Caco-2 (cell line): ENCODE measurements around the gene B4GALNT4. TPM values are rescaled to one million over a fixed set of nuclear protein-coding genes. Genes with fewer than 3 reads are reported as not detected.

Source experiments
- BruUV-seq: library from RNA; stranded (reverse); fragments of 400-500 nt; replicated peaks from 2 replicates; lab custom pipeline; 2021; lab: Mats Ljungman, UMichigan
- CTCF ChIA-PET: fragments of 300-600 bp; sonication (Branson Sonifier 250); formaldehyde crosslinking; loops from one replicate; lab custom pipeline; 2022; ENCODE audit warnings: antibody characterized with exemption; lab: Charles Lee
- POLR2A ChIA-PET: fragments of 300-600 bp; sonication (Branson Sonifier 250); formaldehyde crosslinking; loops from one replicate; lab custom pipeline; 2022; ENCODE audit warnings: antibody characterized with exemption; lab: Charles Lee
- DNase-seq, 2 experiments: peaks; one replicate each; pipeline versions ENCODE4 v3.0.0 to v3.0.0-alpha.2; 2020 to 2022
- H3K27me3 ChIP-seq: replicated peaks from 2 replicates; pipeline ENCODE4 v1.6.0; 2011; ENCODE audit warnings: low read length; ENCODE audit not compliant: control insufficient read depth, insufficient read depth
- H3K36me3 ChIP-seq: 2 replicates; pipeline ENCODE4 v1.5.1; 2011; ENCODE audit warnings: low read length; ENCODE audit not compliant: control insufficient read depth, insufficient read depth
- H3K4me1 ChIP-seq: fragments of 250-450 bp; sonication (Bioruptor Pico); 2 replicates; pipeline ENCODE4 v1.5.1; 2020; ENCODE audit warnings: mild to moderate bottlenecking
- H3K4me3 ChIP-seq: 2 replicates; pipeline ENCODE4 v1.5.1; 2011; ENCODE audit warnings: low read depth, mild to moderate bottlenecking, control low read depth, low read length
- H3K9me3 ChIP-seq: fragments of 250-450 bp; sonication (Bioruptor Pico); 2 replicates; pipeline ENCODE4 v1.5.1; 2020; ENCODE audit warnings: mild to moderate bottlenecking, moderate library complexity
- H3K27ac Mint-ChIP-seq: one replicate; pipeline ENCODE4 v1.8.0; 2022; ENCODE audit warnings: mixed read lengths; ENCODE audit not compliant: unreplicated experiment
- H3K27me3 Mint-ChIP-seq: one replicate; pipeline ENCODE4 v1.8.0; 2022; ENCODE audit warnings: mixed read lengths; ENCODE audit not compliant: insufficient read depth, unreplicated experiment
- H3K36me3 Mint-ChIP-seq: one replicate; pipeline ENCODE4 v1.8.0; 2022; ENCODE audit warnings: mild to moderate bottlenecking, mixed read lengths; ENCODE audit not compliant: insufficient read depth, unreplicated experiment
- H3K4me1 Mint-ChIP-seq: one replicate; pipeline ENCODE4 v1.8.0; 2022; ENCODE audit warnings: low read depth, mixed read lengths; ENCODE audit not compliant: unreplicated experiment
- H3K4me3 Mint-ChIP-seq: one replicate; pipeline ENCODE4 v1.8.0; 2022; ENCODE audit warnings: mild to moderate bottlenecking, moderate library complexity, mixed read lengths; ENCODE audit not compliant: unreplicated experiment
- H3K9me3 Mint-ChIP-seq: one replicate; pipeline ENCODE4 v1.8.0; 2022; ENCODE audit warnings: mixed read lengths; ENCODE audit not compliant: unreplicated experiment
- intact Hi-C: fragments of 100-400 bp; cut with micrococcal nuclease; formaldehyde crosslinking; loops from one replicate; pipeline ENCODE4 v1.10.0; 2022; ENCODE audit not compliant: unreplicated experiment
- total RNA-seq: library from RNA; stranded (reverse); gene quantifications from 2 replicates; pipeline ENCODE4 v1.2.3, GENCODE V29; 2022
- TF ChIP-seq, protein P1 (sequence below), 2 experiments: fragments of 200-600 bp in 1 of 2; IDR thresholded peaks; 1 replicate in 1 of 2; 2 replicates in 1 of 2; pipeline versions ENCODE4 v1.5.1 to v1.8.0; 2011 to 2022; ENCODE audit warnings: antibody characterized with exemption in 1 of 2, control low read depth in 1 of 2, inconsistent platforms in 1 of 2, low read depth in 1 of 2, low read length in 1 of 2, mild to moderate bottlenecking in 1 of 2, moderate library complexity in 1 of 2; ENCODE audit not compliant: insufficient read depth in 1 of 2, severe bottlenecking in 1 of 2, unreplicated experiment in 1 of 2

The B4GALNT4 gene
- total RNA-seq, 1 experiment from 2014 or later, result 35.6 TPM

- DNase-seq, result no peak
- TF ChIP-seq, protein P1, sequence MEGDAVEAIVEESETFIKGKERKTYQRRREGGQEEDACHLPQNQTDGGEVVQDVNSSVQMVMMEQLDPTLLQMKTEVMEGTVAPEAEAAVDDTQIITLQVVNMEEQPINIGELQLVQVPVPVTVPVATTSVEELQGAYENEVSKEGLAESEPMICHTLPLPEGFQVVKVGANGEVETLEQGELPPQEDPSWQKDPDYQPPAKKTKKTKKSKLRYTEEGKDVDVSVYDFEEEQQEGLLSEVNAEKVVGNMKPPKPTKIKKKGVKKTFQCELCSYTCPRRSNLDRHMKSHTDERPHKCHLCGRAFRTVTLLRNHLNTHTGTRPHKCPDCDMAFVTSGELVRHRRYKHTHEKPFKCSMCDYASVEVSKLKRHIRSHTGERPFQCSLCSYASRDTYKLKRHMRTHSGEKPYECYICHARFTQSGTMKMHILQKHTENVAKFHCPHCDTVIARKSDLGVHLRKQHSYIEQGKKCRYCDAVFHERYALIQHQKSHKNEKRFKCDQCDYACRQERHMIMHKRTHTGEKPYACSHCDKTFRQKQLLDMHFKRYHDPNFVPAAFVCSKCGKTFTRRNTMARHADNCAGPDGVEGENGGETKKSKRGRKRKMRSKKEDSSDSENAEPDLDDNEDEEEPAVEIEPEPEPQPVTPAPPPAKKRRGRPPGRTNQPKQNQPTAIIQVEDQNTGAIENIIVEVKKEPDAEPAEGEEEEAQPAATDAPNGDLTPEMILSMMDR (IDR thresholded peaks at IDR 0.05; ENCODE audit: insufficient read depth in 1 of 2, low read depth in 1 of 2, low read length in 1 of 2, severe bottlenecking in 1 of 2, unreplicated experiment in 1 of 2), result no peak
- H3K27me3 ChIP-seq, result no peaks in the 10 kb centered on the region
- intact Hi-C loops, result no loop called here
- no peaks in the 10 kb centered on the region for H3K9me3 ChIP-seq
- ChIA-PET CTCF (no interaction called here), POLR2A (no interaction called here)
- H3K4me3 ChIP-seq, result no peak overlapping the region
- H3K4me1 ChIP-seq, result peaks cover 6% of the 10 kb centered on the region; the same call in 1 of the 2 replicates
- peaks cover 22% of the 10 kb centered on the region for H3K36me3 Mint-ChIP-seq
- no peak overlapping the region for H3K4me3 Mint-ChIP-seq
- no peaks in the 10 kb centered on the region for H3K9me3 Mint-ChIP-seq
- H3K4me1 Mint-ChIP-seq, result no peaks in the 10 kb centered on the region
- no peak overlapping the region for H3K27ac Mint-ChIP-seq
- no peaks in the 10 kb centered on the region for H3K27me3 Mint-ChIP-seq
- no peaks in the 10 kb centered on the region for H3K36me3 ChIP-seq
- no TSS peak for BruUV-seq
Measured at GRCh38 chr11:380491-380890, 11.2 kb downstream of the B4GALNT4 start.

- no peak overlapping the region for H3K4me3 Mint-ChIP-seq
- peaks cover 22% of the 10 kb centered on the region for H3K36me3 Mint-ChIP-seq
- TF ChIP-seq, protein P1 (IDR thresholded peaks at IDR 0.05; ENCODE audit: insufficient read depth in 1 of 2, low read depth in 1 of 2, low read length in 1 of 2, severe bottlenecking in 1 of 2, unreplicated experiment in 1 of 2), result no peak
- no peak for DNase-seq
- H3K27ac Mint-ChIP-seq, result no peak overlapping the region
- H3K27me3 ChIP-seq, result no peaks in the 10 kb centered on the region
- peaks cover 4% of the 10 kb centered on the region for H3K9me3 ChIP-seq
- intact Hi-C loops, result no loop called here
- no peaks in the 10 kb centered on the region for H3K27me3 Mint-ChIP-seq
- peaks cover 6% of the 10 kb centered on the region; the same call in 1 of the 2 replicates for H3K4me1 ChIP-seq
- BruUV-seq, result no TSS peak
- no peaks in the 10 kb centered on the region for H3K4me1 Mint-ChIP-seq
- no peak overlapping the region for H3K4me3 ChIP-seq
- H3K9me3 Mint-ChIP-seq, result no peaks in the 10 kb centered on the region
- ChIA-PET POLR2A (no interaction called here), CTCF (no interaction called here)
- no peaks in the 10 kb centered on the region for H3K36me3 ChIP-seq
Measured at GRCh38 chr11:380996-381395, 11.7 kb downstream of the B4GALNT4 start.

DNA sequence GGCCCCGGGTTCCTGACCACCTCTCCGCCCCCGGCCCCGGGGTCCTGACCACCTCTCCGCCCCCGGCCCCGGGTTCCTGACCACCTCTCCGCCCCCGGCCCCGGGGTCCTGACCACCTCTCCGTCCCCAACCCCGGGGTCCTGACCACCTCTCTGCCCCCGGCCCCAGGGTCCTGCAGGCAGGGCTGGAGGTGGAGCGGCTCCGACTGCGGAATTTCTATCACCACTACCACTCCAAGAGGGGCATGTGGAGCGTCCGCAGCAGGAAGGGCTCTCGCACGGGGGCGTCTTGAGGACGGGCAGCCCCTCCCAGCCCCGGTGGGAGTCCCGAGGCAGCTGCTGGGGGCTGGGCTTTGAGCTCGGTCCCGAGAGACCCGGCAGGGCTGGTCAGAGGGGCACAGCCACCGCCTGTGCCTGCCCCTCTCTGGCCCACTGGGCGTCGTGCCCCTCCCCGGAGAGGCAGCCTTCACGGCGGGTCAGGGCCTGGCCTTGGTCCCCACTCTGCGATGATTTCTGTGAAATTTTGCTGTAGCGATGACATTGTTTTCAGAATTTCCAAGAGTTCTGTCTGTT lies 12.3 kb downstream of the B4GALNT4 start:
- H3K36me3 Mint-ChIP-seq, result peaks cover 22% of the 10 kb centered on the region
- peaks cover 9% of the 10 kb centered on the region for H3K9me3 ChIP-seq
- peaks cover 6% of the 10 kb centered on the region; the same call in 1 of the 2 replicates for H3K4me1 ChIP-seq
- no peaks in the 10 kb centered on the region for H3K27me3 Mint-ChIP-seq
- no peaks in the 10 kb centered on the region for H3K9me3 Mint-ChIP-seq
- TF ChIP-seq, protein P1 (IDR thresholded peaks at IDR 0.05; ENCODE audit: insufficient read depth in 1 of 2, low read depth in 1 of 2, low read length in 1 of 2, severe bottlenecking in 1 of 2, unreplicated experiment in 1 of 2), result no peak
- H3K27ac Mint-ChIP-seq, result peak overlapping the region; percentile 12
- ChIA-PET CTCF (no interaction called here), POLR2A (no interaction called here)
- intact Hi-C loops, result no loop called here
- no peaks in the 10 kb centered on the region for H3K36me3 ChIP-seq
- H3K4me3 ChIP-seq, result no peak overlapping the region
- H3K4me1 Mint-ChIP-seq, result no peaks in the 10 kb centered on the region
- BruUV-seq, result no TSS peak
- no peak for DNase-seq
- H3K4me3 Mint-ChIP-seq, result no peak overlapping the region
- H3K27me3 ChIP-seq, result no peaks in the 10 kb centered on the region
